Measurements from ENCODE around the gene LMNB1.

GRCh38 chr5:126755593-126755992, 21.3 kb upstream of the LMNB1 start:
- TF ChIP-seq, protein P1, sequence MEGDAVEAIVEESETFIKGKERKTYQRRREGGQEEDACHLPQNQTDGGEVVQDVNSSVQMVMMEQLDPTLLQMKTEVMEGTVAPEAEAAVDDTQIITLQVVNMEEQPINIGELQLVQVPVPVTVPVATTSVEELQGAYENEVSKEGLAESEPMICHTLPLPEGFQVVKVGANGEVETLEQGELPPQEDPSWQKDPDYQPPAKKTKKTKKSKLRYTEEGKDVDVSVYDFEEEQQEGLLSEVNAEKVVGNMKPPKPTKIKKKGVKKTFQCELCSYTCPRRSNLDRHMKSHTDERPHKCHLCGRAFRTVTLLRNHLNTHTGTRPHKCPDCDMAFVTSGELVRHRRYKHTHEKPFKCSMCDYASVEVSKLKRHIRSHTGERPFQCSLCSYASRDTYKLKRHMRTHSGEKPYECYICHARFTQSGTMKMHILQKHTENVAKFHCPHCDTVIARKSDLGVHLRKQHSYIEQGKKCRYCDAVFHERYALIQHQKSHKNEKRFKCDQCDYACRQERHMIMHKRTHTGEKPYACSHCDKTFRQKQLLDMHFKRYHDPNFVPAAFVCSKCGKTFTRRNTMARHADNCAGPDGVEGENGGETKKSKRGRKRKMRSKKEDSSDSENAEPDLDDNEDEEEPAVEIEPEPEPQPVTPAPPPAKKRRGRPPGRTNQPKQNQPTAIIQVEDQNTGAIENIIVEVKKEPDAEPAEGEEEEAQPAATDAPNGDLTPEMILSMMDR (conservative IDR thresholded peaks at IDR 0.05; ENCODE audit: low read depth, low read length): no peak
- no peak for TF ChIP-seq EZH2 (IDR thresholded peaks at IDR 0.05; ENCODE audit: low read length, unreplicated experiment)
